HL-60 (cell line): ENCODE results near the gene PAX5.

Experiments
- DNase-seq, 2 experiments: peaks; one replicate each; pipeline ENCODE4 v3.0.0-alpha.2; 2010 to 2020; ENCODE audit warnings: low read depth in 1 of 2, low spot score in 1 of 2
- H3K27ac ChIP-seq: fragments of 250-450 bp; sonication (Bioruptor Pico); replicated peaks from 2 replicates; pipeline ENCODE4 v1.5.1; 2020; ENCODE audit warnings: mild to moderate bottlenecking, moderate library complexity
- H3K27me3 ChIP-seq: fragments of 250-450 bp; sonication (Bioruptor Pico); 2 replicates; pipeline ENCODE4 v1.5.1; 2021; ENCODE audit warnings: mild to moderate bottlenecking, moderate library complexity; ENCODE audit not compliant: insufficient read depth, poor library complexity, severe bottlenecking
- H3K4me3 ChIP-seq: replicated peaks from 2 replicates; pipeline ENCODE4 v1.5.1; 2011; ENCODE audit warnings: mild to moderate bottlenecking, control low read depth, low read length; ENCODE audit not compliant: insufficient read depth
- GABPA ChIP-seq: IDR thresholded peaks from 2 replicates; pipeline ENCODE4 v1.6.1; 2012; ENCODE audit warnings: low read depth
- POLR2AphosphoS5 ChIP-seq: IDR thresholded peaks from 2 replicates; pipeline ENCODE4 v1.6.1; 2012; ENCODE audit warnings: low read depth
- SPI1 ChIP-seq: IDR thresholded peaks from 2 replicates; pipeline ENCODE4 v1.6.1; 2012; ENCODE audit warnings: low read depth, mild to moderate bottlenecking, borderline replicate concordance
- TF ChIP-seq, protein P1 (sequence below): IDR thresholded peaks from 2 replicates; pipeline ENCODE4 v1.6.1; 2012; ENCODE audit warnings: low read depth; ENCODE audit not compliant: insufficient replicate concordance
- TF ChIP-seq, protein P2 (sequence below): IDR thresholded peaks from one replicate; pipeline ENCODE4 v1.5.1; 2011; ENCODE audit warnings: low read length, control low read depth, inconsistent platforms; ENCODE audit not compliant: insufficient read depth

Gene PAX5

DNA sequence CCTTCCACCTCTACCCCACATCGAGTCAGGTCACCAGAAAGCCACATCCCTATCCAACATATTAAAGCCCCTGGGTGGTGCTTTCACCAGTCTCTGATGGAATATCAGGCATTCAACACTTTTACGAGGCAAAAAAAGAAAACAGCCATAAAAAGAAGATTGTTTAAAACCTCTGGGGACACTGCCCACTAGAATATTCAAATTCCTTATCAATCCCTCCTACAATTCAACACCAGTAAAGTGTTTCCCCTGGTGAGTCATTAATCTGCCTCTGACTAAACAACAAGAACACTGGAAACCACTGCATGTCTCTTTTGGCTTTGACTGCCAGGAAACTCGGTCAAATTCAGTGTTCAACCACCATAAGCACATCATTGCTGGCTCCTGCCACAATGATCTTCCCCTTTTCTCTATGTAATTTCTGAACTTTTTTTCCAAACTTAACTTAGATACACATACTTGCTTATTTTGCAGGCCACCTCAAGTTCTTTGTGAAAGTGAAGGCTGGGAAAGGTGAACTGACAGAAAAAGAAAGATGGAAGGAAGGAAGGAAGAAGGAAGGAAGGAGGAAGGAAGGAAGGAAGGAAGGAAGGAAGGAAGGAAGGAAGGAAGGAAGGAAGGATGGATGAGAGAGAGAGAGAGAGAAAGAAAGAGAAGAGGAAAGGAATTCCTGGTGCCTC is 105.3 kb downstream of the PAX5 start:
- H3K27me3 ChIP-seq = no peaks in the 10 kb centered on the region
- no peak for DNase-seq
- TF ChIP-seq, protein P1, sequence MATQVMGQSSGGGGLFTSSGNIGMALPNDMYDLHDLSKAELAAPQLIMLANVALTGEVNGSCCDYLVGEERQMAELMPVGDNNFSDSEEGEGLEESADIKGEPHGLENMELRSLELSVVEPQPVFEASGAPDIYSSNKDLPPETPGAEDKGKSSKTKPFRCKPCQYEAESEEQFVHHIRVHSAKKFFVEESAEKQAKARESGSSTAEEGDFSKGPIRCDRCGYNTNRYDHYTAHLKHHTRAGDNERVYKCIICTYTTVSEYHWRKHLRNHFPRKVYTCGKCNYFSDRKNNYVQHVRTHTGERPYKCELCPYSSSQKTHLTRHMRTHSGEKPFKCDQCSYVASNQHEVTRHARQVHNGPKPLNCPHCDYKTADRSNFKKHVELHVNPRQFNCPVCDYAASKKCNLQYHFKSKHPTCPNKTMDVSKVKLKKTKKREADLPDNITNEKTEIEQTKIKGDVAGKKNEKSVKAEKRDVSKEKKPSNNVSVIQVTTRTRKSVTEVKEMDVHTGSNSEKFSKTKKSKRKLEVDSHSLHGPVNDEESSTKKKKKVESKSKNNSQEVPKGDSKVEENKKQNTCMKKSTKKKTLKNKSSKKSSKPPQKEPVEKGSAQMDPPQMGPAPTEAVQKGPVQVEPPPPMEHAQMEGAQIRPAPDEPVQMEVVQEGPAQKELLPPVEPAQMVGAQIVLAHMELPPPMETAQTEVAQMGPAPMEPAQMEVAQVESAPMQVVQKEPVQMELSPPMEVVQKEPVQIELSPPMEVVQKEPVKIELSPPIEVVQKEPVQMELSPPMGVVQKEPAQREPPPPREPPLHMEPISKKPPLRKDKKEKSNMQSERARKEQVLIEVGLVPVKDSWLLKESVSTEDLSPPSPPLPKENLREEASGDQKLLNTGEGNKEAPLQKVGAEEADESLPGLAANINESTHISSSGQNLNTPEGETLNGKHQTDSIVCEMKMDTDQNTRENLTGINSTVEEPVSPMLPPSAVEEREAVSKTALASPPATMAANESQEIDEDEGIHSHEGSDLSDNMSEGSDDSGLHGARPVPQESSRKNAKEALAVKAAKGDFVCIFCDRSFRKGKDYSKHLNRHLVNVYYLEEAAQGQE = no peak

DNA sequence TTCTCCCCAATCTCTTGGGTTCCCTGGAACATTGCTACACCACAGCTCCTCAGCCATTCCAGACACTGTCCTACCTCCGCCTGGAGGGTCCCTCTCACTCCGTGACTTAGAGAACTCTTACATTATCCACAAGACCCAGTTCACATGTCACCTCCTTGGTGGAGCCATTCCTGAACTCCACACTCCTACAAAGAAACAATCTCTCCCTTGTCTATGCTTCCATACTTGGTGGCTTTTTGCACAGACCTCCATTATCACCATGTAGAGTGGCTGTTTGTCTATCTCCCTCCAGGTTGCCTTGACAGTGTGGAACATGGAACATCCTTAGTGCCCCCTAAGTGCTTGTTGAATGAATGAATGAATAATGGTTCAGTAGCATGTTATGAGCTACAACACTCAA is 105.9 kb downstream of the PAX5 start:
- Histone ChIP-seq H3K27me3 (no peaks in the 10 kb centered on the region), H3K4me3 (no peak overlapping the region), H3K27ac (no peak overlapping the region)
- no peak for DNase-seq
- no peak for TF ChIP-seq GABPA
- TF ChIP-seq SPI1 = no peak
- TF ChIP-seq POLR2AphosphoS5 = no peak
- TF ChIP-seq, protein P1 = no peak
- TF ChIP-seq, protein P2, sequence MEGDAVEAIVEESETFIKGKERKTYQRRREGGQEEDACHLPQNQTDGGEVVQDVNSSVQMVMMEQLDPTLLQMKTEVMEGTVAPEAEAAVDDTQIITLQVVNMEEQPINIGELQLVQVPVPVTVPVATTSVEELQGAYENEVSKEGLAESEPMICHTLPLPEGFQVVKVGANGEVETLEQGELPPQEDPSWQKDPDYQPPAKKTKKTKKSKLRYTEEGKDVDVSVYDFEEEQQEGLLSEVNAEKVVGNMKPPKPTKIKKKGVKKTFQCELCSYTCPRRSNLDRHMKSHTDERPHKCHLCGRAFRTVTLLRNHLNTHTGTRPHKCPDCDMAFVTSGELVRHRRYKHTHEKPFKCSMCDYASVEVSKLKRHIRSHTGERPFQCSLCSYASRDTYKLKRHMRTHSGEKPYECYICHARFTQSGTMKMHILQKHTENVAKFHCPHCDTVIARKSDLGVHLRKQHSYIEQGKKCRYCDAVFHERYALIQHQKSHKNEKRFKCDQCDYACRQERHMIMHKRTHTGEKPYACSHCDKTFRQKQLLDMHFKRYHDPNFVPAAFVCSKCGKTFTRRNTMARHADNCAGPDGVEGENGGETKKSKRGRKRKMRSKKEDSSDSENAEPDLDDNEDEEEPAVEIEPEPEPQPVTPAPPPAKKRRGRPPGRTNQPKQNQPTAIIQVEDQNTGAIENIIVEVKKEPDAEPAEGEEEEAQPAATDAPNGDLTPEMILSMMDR = no peak

More for the DNA sequence above, 105.3 kb downstream of the PAX5 start:
- H3K27ac ChIP-seq = no peak overlapping the region
- H3K4me3 ChIP-seq = no peak overlapping the region

DNA sequence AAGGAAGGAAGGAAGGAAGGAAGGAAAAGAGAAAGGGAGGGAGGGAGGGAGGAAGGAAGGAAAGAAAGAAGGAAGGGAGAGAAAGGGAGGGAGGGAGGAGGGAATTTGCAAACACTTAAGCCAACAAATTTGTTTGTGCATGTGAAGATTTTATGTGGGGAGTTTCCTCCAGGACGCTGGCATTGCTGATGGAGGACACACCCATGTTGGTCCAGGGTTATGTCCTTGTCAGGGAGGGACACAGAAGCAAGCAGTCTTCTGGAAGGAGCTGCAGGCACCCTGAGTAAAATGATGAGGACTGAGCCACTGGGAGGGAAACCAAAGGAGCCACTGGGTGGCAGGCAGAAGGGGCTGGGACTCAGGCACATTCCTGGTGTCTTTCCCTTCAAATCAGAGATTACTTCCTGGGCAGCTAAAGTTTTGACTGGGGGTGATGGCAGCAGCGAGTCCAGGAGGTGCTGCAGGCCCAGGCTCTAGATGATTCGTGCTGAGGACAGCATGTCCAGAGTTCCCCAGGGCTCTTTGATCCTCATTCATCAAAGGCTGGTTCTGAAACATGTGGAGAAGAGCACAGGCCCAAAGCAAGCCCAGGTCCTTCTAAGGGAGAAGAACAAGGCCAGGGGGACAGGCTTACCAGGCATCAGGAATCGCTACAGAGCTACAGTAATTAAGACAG is 109.2 kb downstream of the PAX5 start:
- TF ChIP-seq GABPA = no peak
- TF ChIP-seq, protein P2 = no peak
- no peak for TF ChIP-seq SPI1
- TF ChIP-seq, protein P1 = no peak
- no peak for TF ChIP-seq POLR2AphosphoS5
- H3K27me3 ChIP-seq = no peaks in the 10 kb centered on the region
- no peak overlapping the region for H3K27ac ChIP-seq
- no peak overlapping the region for H3K4me3 ChIP-seq
- no peak for DNase-seq
